Stimulated activated CD8-positive, alpha-beta memory T cell treated with anti-CD3 and anti-CD28 coated beads, Interleukin-4, amount 100 ng/mL, for 1 hour (primary cell): ENCODE measurements around the gene VASH1.

Experiments used
- DNase-seq, 2 donors: peaks; one replicate each; pipeline ENCODE4 v3.0.0-alpha.2; 2020; ENCODE audit warnings: low read depth in 2 of 2, low spot score in 1 of 2

Gene VASH1

DNA sequence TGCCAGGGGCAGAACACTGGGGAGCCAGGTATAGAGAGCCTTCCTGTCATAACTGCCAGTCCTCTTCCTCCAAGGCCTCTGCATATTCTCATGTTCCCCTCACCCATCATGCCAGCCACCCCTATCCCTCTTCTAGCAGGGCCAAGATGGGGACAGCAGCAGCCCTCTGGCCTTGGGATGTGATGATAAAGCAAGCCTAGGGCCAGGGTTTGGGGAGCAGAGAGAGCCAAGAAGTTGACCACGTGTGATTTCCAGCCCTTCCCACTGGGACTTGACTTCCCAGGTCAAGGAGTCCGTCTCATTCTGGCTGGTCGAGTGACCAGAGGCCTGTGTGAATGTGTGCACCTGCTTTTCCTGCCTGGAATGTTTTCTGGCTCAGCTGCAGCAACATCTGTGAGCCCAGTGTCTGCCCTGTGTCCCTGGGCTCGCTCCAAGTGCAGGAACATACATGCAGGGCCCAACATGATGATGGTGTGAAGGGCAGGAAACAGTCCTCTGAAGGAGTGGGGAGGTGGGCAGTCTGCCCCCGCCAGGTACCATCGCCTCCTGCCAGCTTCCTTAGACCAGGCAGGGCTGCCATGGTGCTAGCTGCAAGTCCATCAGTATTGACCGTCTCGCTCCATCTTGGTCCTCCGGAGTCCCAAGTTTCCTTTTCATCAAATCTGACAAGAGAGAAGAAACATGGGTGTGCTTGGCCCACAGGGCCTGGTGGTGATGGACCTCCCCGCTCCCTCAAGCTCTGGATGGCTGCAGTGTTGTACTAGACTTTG, 21.0 kb downstream of the VASH1 start:
- no peak for DNase-seq

DNA sequence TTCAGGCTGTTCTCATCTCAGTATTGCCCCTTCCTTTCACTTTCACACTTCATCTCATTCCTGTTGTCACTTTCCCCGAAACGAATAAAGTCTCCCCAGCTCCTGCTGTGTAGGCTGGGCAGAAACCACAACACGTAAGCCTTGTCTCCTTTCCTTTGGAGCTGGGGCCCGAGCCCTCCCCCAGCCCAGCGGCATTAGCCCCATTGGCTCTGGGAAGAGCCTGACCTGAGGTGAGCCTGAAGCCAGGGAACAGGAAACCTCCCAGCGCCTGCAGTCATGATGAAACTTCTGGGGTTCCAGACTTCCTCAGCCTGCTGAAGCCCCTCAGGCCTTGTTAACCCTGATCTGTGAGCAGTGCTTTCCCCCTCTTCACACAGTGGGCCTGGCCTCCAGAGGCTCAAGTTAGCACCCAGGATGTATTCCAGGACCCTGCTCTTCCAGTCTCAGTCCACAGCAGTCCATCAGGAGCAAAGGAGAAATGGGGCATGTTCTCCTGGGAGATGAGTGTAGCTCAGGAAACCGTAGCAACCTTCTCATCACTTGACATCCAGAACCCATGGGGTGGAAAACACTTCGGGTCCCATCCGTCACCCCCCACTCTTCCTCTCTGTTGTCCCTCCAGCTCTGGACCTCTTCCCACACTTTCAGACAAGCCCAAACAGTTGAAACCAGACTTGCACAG, 21.8 kb downstream of the VASH1 start:
- no peak for DNase-seq

DNA sequence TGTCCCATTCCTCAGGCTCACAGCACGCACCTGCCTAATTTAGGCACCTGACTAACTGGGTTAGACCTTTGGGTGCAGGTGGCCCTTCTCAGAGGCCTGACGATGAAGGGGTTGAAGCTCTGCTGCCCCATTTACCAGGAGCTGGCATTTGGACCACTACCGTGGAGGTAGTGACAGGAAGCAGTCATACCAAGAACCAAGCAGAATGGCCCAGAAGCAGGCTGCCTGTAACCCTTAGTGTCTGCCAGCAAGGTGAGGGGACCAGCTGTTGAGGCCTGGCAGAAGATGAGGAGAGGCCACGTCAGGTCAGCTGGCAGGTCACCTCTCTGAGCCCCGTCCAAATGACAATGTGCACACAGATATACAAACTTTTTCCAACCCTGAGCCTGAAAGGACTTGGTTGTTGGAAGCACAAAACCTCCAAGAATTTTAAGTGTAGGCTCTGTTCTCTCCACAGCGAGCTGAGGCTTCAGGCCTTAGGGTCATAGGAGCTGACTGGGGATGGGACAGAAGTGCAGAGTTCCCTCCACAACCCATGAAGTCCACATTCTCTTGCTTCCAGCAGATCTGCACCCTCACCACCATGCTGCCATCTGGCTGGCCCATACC, 23.1 kb downstream of the VASH1 start:
- DNase-seq, result no peak

DNA sequence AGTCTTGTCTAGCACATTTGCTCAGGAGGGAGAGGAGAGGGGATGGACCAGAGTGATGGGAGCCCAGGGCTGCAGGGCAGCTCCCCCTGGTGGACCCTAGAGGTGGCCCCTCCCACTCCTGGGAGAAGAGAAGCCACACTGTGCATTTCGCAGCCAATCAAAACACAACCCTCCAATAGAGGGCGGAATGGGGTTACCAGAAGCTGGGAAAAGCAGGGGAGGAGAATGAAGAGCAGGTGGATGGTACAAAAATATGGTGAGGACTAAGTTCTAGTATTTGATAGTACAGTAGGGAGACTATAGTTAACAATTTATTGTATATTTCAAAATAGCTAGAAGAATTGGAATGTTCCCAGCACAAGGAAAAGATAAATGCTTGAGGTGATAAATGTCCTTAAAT, 23.6 kb downstream of the VASH1 start:
- DNase-seq, result no peak

DNA sequence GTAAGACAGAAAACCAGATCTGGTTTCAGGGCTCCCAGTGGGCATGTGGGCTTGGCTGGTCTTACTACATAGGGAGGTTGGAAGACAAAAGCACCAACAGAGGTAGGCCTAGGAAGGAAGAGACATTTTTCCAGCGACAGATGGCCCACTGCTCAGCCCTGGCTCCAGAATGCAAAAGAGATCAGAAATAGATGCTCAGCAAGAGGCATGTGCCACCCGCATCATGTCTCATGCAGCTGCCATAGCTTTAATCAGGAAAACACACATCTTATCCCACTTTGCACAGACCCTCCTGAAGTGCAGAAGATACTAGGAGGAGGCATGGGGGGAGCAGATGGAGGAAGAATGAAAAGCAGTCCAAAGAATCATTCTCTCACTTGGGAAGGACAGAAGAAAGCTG, 25.3 kb downstream of the VASH1 start:
- no peak for DNase-seq

DNA sequence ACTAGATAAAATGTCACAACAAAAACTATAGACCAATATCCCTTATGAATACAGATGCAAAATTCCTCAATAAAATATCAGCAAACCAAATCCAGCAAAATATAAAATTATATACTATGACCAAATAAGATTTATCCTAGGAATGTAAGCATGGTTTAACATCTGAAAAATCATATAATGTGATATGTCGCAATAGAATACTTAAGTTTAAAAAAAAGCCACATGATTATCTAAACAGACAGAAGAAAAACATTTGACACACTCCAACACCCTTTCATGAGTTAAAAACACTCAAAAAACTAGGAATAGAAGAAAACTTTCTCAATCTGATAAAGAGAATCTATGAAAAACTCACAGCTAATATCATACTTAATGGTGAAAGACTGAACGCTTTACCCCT, 31.2 kb downstream of the VASH1 start:
- no peak for DNase-seq

DNA sequence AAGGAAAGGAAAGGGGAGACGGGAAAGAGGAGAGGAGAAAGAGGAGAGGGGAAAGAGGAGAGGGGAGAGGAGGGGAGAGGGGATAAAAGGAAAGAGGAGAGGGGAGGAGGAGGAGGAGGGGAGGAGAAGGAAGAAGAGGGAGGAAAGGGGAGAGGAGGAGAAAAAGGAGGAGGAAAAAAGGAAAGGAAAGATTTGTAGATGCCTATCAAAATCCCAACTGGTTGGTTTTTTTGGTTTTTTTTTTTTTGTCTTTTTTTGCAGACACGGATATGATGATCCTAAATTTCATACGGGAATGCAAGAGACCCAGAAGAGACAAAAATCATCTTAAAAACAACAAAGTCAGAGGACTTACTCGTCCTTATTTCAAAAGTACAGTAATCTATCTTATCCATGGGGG, 32.1 kb downstream of the VASH1 start:
- no peak for DNase-seq

DNA sequence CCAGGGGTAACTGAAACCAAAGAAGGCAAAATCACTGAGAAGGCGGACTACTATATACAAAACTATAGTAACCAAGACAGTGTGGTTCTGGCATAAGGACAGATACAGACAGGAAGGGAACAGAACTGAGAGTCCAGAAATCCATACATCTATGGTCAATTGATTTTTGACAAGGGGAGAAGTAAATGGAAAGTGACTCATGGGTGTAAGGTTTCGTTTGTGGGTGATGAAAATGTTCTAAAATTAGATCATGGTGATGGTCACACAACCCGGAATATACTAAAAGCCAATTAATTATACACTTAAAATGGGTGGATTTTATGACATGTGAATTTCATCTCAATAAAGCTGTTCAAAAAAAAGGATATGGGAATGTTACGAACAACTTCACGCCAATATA, 32.7 kb downstream of the VASH1 start:
- no peak for DNase-seq

DNA sequence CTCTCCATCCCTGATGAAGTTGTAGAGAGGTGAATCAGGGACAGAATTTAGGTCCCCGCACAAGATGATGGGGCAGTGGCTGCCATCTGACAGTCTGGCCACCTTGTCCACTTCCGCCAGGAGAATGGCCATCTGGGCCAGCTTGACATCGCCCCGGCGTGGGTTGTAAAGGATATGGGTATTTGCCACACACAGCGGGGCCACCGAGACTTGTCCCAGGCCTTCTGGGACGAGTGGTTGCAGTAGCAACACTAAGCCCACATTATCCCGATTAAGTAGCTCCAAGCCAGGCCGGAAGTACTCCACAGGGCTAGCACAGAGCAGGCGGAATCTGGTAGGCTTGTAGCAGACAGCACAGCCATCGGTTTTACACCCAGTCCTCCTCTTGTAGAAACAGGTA, 45.2 kb downstream of the VASH1 start:
- no peak for DNase-seq

DNA sequence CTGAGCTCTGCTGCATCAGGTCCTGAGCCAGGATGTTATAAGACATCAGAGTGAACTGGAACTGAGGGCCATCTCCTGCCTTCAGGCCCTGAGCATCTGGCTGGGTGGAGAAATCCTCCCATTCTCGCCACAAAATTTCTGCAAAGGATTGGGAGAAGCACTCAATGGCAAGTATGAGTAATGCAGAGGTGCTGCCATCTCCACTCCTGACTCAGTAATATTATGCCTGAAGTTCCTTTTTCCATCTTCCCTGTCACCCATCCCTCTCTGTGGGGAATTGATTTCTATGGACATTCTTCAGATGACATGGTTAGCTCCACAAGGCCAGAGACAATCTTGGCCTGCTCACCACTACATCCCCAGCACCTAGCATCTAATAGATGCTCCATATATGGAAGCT, 46.7 kb downstream of the VASH1 start:
- no peak for DNase-seq

DNA sequence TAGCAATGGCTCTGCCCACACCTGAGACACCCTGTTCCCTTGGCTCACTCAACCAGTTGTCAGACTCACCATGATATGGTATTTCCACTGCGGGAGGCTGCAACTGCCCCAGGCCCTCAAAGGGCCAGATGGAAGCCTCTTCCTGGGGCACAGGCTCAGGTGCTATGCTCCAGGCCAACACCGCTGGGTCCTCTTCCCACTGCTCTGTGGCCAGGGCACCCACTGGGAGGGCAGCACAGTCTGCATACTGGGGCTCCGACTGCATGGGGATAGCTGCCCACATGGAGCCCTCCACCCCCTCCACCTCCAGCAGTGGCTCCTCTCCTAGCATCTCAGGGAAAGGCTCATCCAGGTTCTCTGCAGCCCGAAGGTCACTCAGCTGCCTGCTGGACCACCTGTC, 47.7 kb downstream of the VASH1 start:
- DNase-seq, result no peak

DNA sequence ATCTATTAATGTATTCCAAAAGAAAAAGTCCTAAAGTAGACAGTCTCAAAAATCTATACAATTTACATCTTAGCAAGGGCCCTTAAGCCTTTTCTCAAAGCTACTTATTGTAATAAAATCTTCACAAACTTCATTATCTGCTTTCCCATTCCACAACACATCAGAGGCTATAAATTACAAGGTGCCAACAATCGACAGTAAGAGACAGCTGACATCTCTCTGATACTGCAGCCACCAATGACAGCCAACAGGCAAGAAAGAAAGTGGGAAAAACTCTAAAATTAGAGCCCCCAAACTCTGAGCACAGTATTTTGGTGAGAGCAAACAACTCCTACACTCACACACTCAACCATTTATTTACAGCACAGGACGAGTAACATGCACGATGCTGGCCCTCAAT, 49.3 kb downstream of the VASH1 start:
- DNase-seq, result no peak

DNA sequence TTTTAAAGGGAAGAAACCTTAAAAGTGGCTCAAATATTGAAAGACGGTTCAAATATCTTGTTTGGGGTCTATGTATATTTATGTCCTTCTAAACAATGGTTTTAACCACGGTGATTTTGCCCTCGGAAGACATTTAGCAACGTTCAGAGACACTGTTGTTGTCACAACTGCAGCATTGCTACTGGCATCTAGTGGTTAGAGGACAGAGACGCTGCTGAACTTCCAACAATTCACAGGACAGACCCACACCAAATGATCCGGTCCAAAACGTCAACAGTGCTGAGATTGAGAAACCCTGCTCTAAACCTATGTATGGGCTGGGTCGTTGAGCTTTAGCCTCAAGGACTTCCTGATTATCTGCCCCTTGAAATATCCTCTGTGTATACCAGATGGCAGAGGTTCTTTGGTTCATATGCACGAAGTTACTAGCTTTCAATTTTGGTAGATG, 49.7 kb downstream of the VASH1 start:
- DNase-seq, result no peak

DNA sequence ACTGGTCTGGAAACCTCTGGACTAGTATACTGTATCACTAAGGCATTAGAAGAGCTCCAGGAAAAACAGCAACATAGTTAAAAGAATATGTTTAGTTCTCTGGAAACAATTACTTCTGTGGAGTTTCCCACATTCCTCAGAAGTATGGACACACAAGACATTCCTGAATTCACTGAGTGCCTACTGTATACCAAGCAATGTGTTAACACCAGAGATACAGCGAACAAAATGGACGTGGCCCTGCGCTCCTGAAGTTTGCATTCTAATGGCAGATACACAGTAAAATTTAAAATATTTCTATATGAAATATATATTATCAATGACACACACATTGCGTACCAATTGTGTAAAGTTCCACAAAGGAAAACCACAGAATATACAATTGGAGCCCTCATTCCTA, 50.3 kb downstream of the VASH1 start:
- no peak for DNase-seq

DNA sequence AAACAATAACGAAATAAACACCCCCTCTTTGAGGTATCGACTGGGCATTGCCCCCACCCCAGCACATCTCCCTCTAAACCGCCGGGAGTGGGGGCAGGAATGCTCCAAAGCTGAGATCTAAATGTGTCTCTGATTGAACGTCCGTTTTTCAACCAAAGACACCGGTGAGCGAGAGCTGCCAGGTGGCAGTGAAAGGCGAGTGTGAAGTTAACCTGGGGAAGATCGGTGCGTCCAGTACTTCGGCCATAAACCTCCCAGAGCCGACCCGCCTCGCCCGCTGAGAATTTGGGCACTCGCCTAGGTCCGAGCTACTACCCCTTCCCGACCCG, 50.8 kb downstream of the VASH1 start:
- DNase-seq, result no peak

DNA sequence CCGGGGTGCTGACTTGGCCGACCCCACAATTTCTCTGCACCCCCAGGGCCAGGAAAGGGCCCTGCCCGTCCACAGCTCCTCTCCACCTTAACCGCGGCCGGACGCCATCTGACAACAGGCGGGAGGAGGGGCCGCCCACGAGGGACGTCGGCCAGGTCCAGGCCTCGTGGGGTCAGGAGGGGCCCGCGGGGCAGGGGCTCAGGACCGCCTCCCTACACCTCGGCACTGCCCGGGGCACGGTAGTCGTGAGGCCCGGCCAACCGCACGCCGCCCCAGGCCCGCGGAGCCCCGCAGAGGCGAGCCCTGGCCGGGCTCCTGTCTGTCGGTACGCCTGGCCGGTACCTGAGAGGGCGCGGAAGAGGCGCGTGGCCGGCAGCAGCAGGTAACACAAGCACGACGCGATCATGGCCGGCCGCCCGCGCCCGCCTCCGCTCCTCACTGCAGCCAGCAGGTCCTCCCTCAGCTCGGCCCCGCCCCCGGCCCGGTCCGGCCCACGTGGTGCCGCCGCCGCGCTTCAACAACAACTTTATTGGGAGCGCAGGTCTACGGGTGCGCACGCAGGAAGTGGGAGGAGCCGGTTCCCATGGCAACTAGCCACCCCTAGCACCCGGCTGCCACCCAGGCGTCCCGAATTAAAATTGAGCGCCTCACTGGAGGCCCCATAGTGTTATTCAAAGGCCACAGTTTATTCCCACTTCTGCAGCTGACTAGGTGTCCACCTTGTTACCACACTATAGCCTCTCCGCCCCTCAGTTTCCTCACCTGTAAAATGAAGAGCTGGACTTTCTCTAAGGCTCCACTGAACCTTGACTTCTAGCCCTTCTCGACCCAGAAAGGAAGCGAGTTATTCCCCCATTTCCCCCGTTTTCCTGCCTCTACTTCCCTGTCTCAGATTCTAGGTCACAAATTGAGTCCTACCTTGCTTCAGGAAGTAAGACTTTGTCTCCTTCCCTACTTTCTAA, 51.4 kb downstream of the VASH1 start, which contains the start of gene ANGEL1:
TSS of gene ANGEL1 (minus strand) at position 461 of the 962 bp plus-strand sequence. CDS start at position 406, 55 bp downstream.
- peak; percentile 96 to 97 for DNase-seq

DNA sequence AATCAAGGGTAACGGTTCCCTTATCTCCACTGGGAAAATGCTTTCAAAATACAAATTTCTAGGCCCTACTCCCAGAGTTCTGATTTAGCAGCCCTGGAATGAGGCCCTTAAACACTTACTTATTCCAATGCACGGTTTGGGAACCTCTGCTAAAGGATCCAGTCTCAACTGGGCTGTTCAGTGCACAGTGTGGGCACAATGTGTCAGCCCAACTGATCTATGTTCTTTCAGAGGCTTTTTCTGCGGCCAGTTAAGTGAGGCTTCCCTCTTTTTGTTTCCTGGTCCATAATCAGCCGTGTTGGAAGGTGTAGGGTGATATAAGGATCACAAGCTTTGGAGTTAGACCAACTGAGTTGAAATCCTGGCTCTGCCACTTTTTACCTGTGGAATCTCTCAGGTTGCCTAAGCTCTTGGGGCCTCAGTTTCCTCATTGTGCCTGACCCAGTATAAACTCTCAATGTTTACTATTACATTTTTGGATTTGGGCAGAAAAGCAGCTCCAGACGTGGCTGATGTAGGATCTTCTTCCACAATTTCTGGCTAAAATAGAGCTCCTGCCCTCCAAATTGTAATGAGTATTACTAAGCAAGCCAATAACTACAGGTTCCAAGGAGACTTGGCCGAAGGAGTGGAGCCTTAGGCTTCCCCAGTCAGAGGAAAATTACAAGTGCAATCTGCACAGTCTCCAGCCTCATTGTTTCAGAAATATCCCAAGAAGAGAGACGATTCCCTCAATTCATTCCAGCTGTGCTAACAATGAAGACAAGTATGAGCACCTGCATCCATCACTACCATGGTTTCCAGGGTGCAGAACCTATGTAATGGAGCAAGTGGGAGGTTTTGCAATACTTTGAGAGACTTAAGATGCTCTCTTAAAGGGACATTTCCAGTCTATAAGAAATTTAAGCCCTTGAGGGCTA, 53.7 kb downstream of the VASH1 start:
- no peak for DNase-seq

DNA sequence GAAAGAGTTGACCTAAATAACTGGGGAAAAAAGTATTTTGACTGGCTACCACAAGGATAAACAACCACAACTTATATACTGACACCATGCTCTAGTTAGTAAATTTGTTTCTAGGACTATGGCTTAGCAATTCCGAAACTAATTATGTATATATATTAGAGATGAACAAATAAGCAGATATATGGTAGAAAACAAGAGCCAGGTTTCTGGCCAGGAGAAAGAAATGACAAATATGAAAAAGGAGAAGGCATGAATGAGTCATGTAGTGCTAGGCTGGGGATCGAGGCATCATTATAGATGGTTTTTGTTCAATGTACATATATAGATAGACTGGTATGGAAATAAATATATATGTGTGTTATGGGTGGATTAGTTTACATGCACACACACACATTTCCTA, 59.4 kb downstream of the VASH1 start:
- DNase-seq, result no peak

DNA sequence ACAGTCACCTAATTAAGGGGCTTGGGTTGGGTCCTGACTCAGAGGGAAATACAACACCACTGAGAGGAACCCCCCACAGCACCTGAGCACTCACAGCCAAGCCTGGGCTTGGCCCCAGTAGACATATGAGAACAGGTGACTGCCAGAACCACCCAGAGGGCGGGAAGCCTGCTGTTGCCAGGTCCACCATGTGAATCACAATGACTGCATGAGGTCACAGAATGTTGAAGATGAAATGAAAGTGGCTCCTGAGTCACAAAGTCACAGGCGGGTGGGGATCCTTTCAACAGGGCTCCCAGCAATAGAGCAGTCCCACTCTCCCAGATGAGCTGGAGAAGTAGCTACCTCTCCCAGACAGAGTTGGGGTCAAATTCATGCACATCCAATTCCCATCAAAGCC, 64.9 kb downstream of the VASH1 start, which contains the start of gene LRRC74A:
TSS of gene LRRC74A (plus strand) at position 287 of the 400 bp plus-strand sequence. CDS start 290 bp downstream, outside the sequence.
- DNase-seq, result no peak

DNA sequence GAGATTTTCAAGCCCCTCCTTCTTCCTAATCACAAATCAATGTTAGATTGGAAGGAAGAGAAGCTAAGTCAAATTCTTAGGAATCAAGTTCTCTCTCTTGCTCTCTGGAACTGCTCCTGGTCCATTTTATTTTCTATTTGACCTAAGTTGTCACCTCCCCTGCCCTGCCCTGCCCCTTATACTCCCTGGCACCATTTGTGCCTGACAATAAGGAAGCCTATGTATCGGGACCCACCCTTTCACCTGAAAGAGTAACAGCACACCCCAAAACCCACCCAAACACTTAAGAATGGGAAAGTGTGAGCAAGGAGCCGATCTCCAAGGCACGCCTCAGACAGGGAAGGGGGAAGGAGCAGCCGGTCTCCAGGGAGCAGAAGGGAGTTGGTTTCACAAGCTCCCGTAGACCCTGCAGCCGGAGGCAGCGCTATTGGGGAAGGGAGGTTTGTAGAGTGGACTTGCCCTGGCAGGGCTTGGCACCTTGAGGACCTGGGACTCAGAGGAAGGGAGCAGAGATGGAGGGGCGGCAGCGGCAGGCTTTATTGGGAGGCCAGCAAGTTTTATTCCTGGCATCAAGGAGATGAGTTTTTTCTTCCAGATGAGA, 66.5 kb downstream of the VASH1 start:
- no peak for DNase-seq
